Heart left ventricle (tissue), 13 donors: ENCODE data around the gene SCG3.

Experiments used
- CTCF ChIP-seq, 12 donors: fragments of 200-600 bp; sonication (generic) in 4 of 12; IDR thresholded peaks; one replicate each; pipeline versions ENCODE4 v1.5.0 to v1.8.0; 2018 to 2022; ENCODE audit warnings: antibody characterized with exemption in 12 of 12, mild to moderate bottlenecking in 5 of 12
- POLR2A ChIP-seq, 2 donors: fragments of 450-650 bp; IDR thresholded peaks; one replicate each; pipeline ENCODE4 v1.6.1; 2017; ENCODE audit warnings: antibody characterized with exemption in 2 of 2, mild to moderate bottlenecking in 2 of 2, moderate library complexity in 2 of 2
- donor health status: ischemic (EF 13 %, LVEDD 7.1; RV severe dilation, severe dysfunction).
- donor health status: DM: no; HTN: yes; CAD: no.
- donor health status: DM: no; HTN: no; CAD: no.
- donor health status: ischemic (EF 25% LVEDD 6.9; RV normal size, moderate dysfunction).
- donor health status: ischemic (EF 25% LVEDD 5.7; RV mildly dilated, moderate dysfunction).
- donor health status: ischemic (EF 35%, LVEDD 5.7; RV mildly dilated, moderate dysfunction).
- donor health status: nonischemic (EF 11% LVEDD 7.7; RV severe dilation, severe dysfunction).
- donor health status: DM: yes; HTN: yes; CAD: no.
- donor health status: PGD.
- donor health status: ischemic (EF 29% LVEDD 5.4; RV normal size, mild dysfunction).
- donor health status: nonischemic (EF 23%, LVEDD 6.1; RV moderate dilation, normal function).

GRCh38 chr15:51677021-51677420 lies 4.3 kb upstream of the SCG3 start:
- TF ChIP-seq CTCF (IDR thresholded peaks at IDR 0.05): no peak
- no peak for TF ChIP-seq POLR2A (IDR thresholded peaks at IDR 0.05)
